HepG2 (cell line): ENCODE results near the gene CYP4F2.

ENCODE experiments used
- EZH2 ChIP-seq: conservative IDR thresholded peaks from 2 replicates; pipeline ENCODE4 v1.6.1; 2012; ENCODE audit warnings: mild to moderate bottlenecking, low read depth, low read length, moderate library complexity
- KLF6 ChIP-seq: IDR thresholded peaks from 2 replicates; pipeline ENCODE4 v1.8.0; 2016; ENCODE audit warnings: missing biosample characterization, missing genetic modification reagents
- NFATC3 ChIP-seq: sonication (generic); formaldehyde crosslinking; IDR thresholded peaks from 2 replicates; pipeline ENCODE4 v1.5.1; 2020; ENCODE audit warnings: mild to moderate bottlenecking, missing genetic modification reagents
- POLR2AphosphoS5 ChIP-seq: IDR thresholded peaks from 2 replicates; pipeline ENCODE4 v1.6.1; 2012; ENCODE audit warnings: low read depth, low read length
- SALL1 ChIP-seq: sonication (generic); formaldehyde crosslinking; IDR thresholded peaks from 2 replicates; pipeline ENCODE4 v1.8.0; 2022; ENCODE audit warnings: mild to moderate bottlenecking, missing genetic modification reagents
- SMC3 ChIP-seq: IDR thresholded peaks from 2 replicates; pipeline ENCODE4 v1.6.1; 2011; ENCODE audit warnings: low read length, improper control_type of control experiment
- ZNF772 ChIP-seq: sonication (generic); formaldehyde crosslinking; IDR thresholded peaks from 2 replicates; pipeline ENCODE4 v1.5.0; 2020; ENCODE audit warnings: mild to moderate bottlenecking, missing genetic modification reagents
- TF ChIP-seq, protein P1 (sequence below): sonication (generic); formaldehyde crosslinking; IDR thresholded peaks from 2 replicates; pipeline ENCODE4 v1.4.0; 2020; ENCODE audit warnings: missing genetic modification reagents, mild to moderate bottlenecking, borderline replicate concordance

DNA sequence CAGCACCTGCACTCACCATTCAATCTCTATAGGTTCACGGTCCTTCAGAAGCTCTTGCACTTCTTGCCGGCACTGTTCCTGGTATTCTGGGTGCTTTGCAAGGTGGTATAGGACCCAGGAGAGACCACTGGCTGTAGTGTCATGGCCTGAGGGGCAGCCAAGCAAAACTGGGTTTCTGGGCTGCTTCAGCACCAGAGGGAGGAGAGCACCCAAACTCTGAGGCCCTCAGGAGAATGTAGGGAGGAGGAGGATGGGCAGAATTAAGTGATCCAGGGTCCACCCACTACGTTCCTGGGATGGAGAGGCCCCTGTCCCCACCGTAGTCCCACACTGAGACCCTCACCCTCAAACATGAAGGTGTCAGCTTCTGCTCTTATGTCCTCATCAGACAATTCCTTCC is 24.1 kb upstream of the CYP4F2 start:
- no peak for TF ChIP-seq EZH2
- TF ChIP-seq NFATC3 (CRISPR knock-in tag): no peak
- no peak for TF ChIP-seq SALL1 (CRISPR knock-in tag)
- TF ChIP-seq, protein P1, sequence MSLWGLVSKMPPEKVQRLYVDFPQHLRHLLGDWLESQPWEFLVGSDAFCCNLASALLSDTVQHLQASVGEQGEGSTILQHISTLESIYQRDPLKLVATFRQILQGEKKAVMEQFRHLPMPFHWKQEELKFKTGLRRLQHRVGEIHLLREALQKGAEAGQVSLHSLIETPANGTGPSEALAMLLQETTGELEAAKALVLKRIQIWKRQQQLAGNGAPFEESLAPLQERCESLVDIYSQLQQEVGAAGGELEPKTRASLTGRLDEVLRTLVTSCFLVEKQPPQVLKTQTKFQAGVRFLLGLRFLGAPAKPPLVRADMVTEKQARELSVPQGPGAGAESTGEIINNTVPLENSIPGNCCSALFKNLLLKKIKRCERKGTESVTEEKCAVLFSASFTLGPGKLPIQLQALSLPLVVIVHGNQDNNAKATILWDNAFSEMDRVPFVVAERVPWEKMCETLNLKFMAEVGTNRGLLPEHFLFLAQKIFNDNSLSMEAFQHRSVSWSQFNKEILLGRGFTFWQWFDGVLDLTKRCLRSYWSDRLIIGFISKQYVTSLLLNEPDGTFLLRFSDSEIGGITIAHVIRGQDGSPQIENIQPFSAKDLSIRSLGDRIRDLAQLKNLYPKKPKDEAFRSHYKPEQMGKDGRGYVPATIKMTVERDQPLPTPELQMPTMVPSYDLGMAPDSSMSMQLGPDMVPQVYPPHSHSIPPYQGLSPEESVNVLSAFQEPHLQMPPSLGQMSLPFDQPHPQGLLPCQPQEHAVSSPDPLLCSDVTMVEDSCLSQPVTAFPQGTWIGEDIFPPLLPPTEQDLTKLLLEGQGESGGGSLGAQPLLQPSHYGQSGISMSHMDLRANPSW (CRISPR knock-in tag): no peak
- TF ChIP-seq KLF6 (CRISPR knock-in tag): no peak
- no peak for TF ChIP-seq SMC3
- no peak for TF ChIP-seq POLR2AphosphoS5
- no peak for TF ChIP-seq ZNF772 (CRISPR knock-in tag)
